Astrocyte (in vitro differentiated cells and primary cell): ENCODE results near the gene KNL1. TPM values are rescaled to one million over a fixed set of nuclear protein-coding genes. Genes with fewer than 3 reads are reported as not detected.

Experiments
- DNase-seq: peaks from one replicate; pipeline ENCODE4 v3.0.0-alpha.2; 2010; ENCODE audit warnings: low read depth
- FAIRE-seq: peaks from 2 replicates; lab custom pipeline; 2011; peaks lifted over from hg19 to GRCh38; lab: Jason Lieb, UNC
- H2AFZ ChIP-seq: 2 replicates; pipeline ENCODE4 v1.6.0; 2012; ENCODE audit warnings: low read depth, low read length, inconsistent platforms
- H3K27ac ChIP-seq: 2 replicates; pipeline ENCODE4 v1.5.1; 2011; ENCODE audit warnings: low read depth, low read length, inconsistent platforms
- H3K27me3 ChIP-seq: 2 replicates; pipeline ENCODE4 v1.6.0; 2011; ENCODE audit warnings: low read length, inconsistent platforms; ENCODE audit not compliant: insufficient read depth
- H3K36me3 ChIP-seq: 2 replicates; pipeline ENCODE4 v1.5.1; 2011; ENCODE audit warnings: low read length, inconsistent platforms; ENCODE audit not compliant: insufficient read depth
- H3K4me1 ChIP-seq: 2 replicates; pipeline ENCODE4 v1.5.1; 2011; ENCODE audit warnings: low read length, inconsistent platforms; ENCODE audit not compliant: insufficient read depth
- H3K4me2 ChIP-seq: 2 replicates; pipeline ENCODE4 v1.6.0; 2012; ENCODE audit warnings: low read length, inconsistent platforms
- H3K4me3 ChIP-seq: 2 replicates; pipeline ENCODE4 v1.5.1; 2011; ENCODE audit warnings: low read depth, mild to moderate bottlenecking, low read length, inconsistent platforms; ENCODE audit not compliant: insufficient read depth
- H3K79me2 ChIP-seq: 2 replicates; pipeline ENCODE4 v1.6.0; 2012; ENCODE audit warnings: mild to moderate bottlenecking, low read length, inconsistent platforms; ENCODE audit not compliant: insufficient read depth
- H3K9ac ChIP-seq: 2 replicates; pipeline ENCODE4 v1.6.0; 2012; ENCODE audit warnings: mild to moderate bottlenecking, low read length, inconsistent platforms
- H3K9me3 ChIP-seq: 2 replicates; pipeline ENCODE4 v1.5.1; 2012; ENCODE audit warnings: low read depth, mild to moderate bottlenecking, low read length, inconsistent platforms; ENCODE audit not compliant: insufficient read depth
- H4K20me1 ChIP-seq: 2 replicates; pipeline ENCODE4 v1.6.0; 2012; ENCODE audit warnings: low read length, inconsistent platforms; ENCODE audit not compliant: insufficient read depth
- H3K27ac Mint-ChIP-seq: one replicate; pipeline ENCODE4 v1.8.0; 2021; ENCODE audit warnings: mild to moderate bottlenecking, mixed read lengths; ENCODE audit not compliant: unreplicated experiment
- H3K27me3 Mint-ChIP-seq: one replicate; pipeline ENCODE4 v1.8.0; 2021; ENCODE audit warnings: low read depth, mixed read lengths; ENCODE audit not compliant: unreplicated experiment
- H3K36me3 Mint-ChIP-seq: one replicate; pipeline ENCODE4 v1.8.0; 2021; ENCODE audit warnings: low read depth, mixed read lengths; ENCODE audit not compliant: unreplicated experiment
- H3K4me1 Mint-ChIP-seq: one replicate; pipeline ENCODE4 v1.8.0; 2021; ENCODE audit warnings: low read depth, mixed read lengths; ENCODE audit not compliant: unreplicated experiment
- H3K4me3 Mint-ChIP-seq: one replicate; pipeline ENCODE4 v1.8.0; 2021; ENCODE audit warnings: mild to moderate bottlenecking, moderate library complexity, mixed read lengths; ENCODE audit not compliant: unreplicated experiment
- H3K9me3 Mint-ChIP-seq: one replicate; pipeline ENCODE4 v1.8.0; 2021; ENCODE audit warnings: mild to moderate bottlenecking, mixed read lengths; ENCODE audit not compliant: unreplicated experiment
- CTCF ChIP-seq: IDR thresholded peaks from 2 replicates; pipeline ENCODE4 v1.5.1; 2011; ENCODE audit warnings: low read depth, mild to moderate bottlenecking, inconsistent platforms, low read length, moderate library complexity; ENCODE audit not compliant: insufficient read depth
- EZH2 ChIP-seq: IDR thresholded peaks from 2 replicates; pipeline ENCODE4 v1.6.1; 2012; ENCODE audit warnings: mild to moderate bottlenecking, low read length, inconsistent platforms; ENCODE audit not compliant: insufficient read depth
- total RNA-seq: library from RNA; stranded (reverse); gene quantifications from 2 replicates; pipeline ENCODE4 v1.2.1, GENCODE V29; 2021

KNL1 gene
- total RNA-seq, 1 donor from 2014 or later, result 3.3 TPM

- no peak for DNase-seq
- H2AFZ ChIP-seq, result no peak overlapping the region
- H3K9me3 Mint-ChIP-seq, result no peaks in the 10 kb centered on the region
These were observed 884 bp upstream of the KNL1 start for GRCh38 chr15:40593165-40593564.

GRCh38 chr15:40594429-40594836 lies 384 bp downstream of the KNL1 start:
- Histone ChIP-seq H3K79me2 (peaks cover 49% of the 10 kb centered on the region), H3K9me3 (no peaks in the 10 kb centered on the region), H3K4me1 (no peaks in the 10 kb centered on the region), H3K9ac (peak overlapping the region; percentile 99), H3K4me2 (peak overlapping the region; percentile 88), H3K36me3 (no peaks in the 10 kb centered on the region), H3K27ac (peak overlapping the region; percentile 99), H2AFZ (peak overlapping the region; percentile 88), H3K4me3 (peak overlapping the region; percentile 96), H3K27me3 (no peaks in the 10 kb centered on the region), H4K20me1 (no peaks in the 10 kb centered on the region)
- DNase-seq (peak; percentile 23), FAIRE-seq (no peak)
- no peak overlapping the region for H3K27ac Mint-ChIP-seq
- peak overlapping the region; percentile 98 for H3K4me3 Mint-ChIP-seq
- no peaks in the 10 kb centered on the region for H3K9me3 Mint-ChIP-seq
- H3K4me1 Mint-ChIP-seq, result peaks cover 5% of the 10 kb centered on the region
- TF ChIP-seq EZH2 (no peak), CTCF (no peak)
- H3K36me3 Mint-ChIP-seq, result no peaks in the 10 kb centered on the region
- no peaks in the 10 kb centered on the region for H3K27me3 Mint-ChIP-seq

More at GRCh38 chr15:40593165-40593564, 884 bp upstream of the KNL1 start:
- TF ChIP-seq EZH2 (no peak), CTCF (no peak)
- Histone ChIP-seq H3K4me3 (no peak overlapping the region), H3K9me3 (no peaks in the 10 kb centered on the region), H3K27ac (no peak overlapping the region), H3K4me1 (no peaks in the 10 kb centered on the region), H3K36me3 (no peaks in the 10 kb centered on the region), H3K27me3 (no peaks in the 10 kb centered on the region), H3K79me2 (peaks cover 36% of the 10 kb centered on the region), H3K9ac (no peak overlapping the region), H3K4me2 (no peak overlapping the region), H4K20me1 (no peaks in the 10 kb centered on the region)
- H3K4me3 Mint-ChIP-seq, result no peak overlapping the region
- H3K27me3 Mint-ChIP-seq, result peaks cover 2% of the 10 kb centered on the region
- H3K4me1 Mint-ChIP-seq, result peaks cover 5% of the 10 kb centered on the region
- H3K27ac Mint-ChIP-seq, result no peak overlapping the region
- no peaks in the 10 kb centered on the region for H3K36me3 Mint-ChIP-seq
- FAIRE-seq, result no peak

GRCh38 chr15:40595219-40595618 lies 1.2 kb downstream of the KNL1 start:
- Histone ChIP-seq H2AFZ (peak overlapping the region; percentile 88), H3K79me2 (peaks cover 57% of the 10 kb centered on the region), H3K4me1 (no peaks in the 10 kb centered on the region), H3K4me3 (peak overlapping the region; percentile 96), H3K27ac (no peak overlapping the region), H4K20me1 (no peaks in the 10 kb centered on the region), H3K9me3 (no peaks in the 10 kb centered on the region), H3K9ac (peak overlapping the region; percentile 99), H3K27me3 (no peaks in the 10 kb centered on the region), H3K4me2 (peak overlapping the region; percentile 88), H3K36me3 (no peaks in the 10 kb centered on the region)
- Mint-ChIP-seq H3K27me3 (no peaks in the 10 kb centered on the region), H3K36me3 (no peaks in the 10 kb centered on the region), H3K9me3 (no peaks in the 10 kb centered on the region), H3K4me3 (peak overlapping the region; percentile 98), H3K4me1 (peaks cover 5% of the 10 kb centered on the region), H3K27ac (no peak overlapping the region)
- DNase-seq (no peak), FAIRE-seq (no peak)
- no peak for TF ChIP-seq CTCF
- TF ChIP-seq EZH2, result no peak
